Activated CD8-positive, alpha-beta memory T cell treated with anti-CD3 and anti-CD28 coated beads for 4 hours (primary cell): ENCODE measurements around the gene OTX1.
"Not testable (repeated sequence)": the region's sequence is repeated elsewhere in the genome, so short reads cannot be mapped to it uniquely, and the experiment has no call there.

ENCODE experiments used
- DNase-seq, 2 donors: peaks; one replicate each; pipeline ENCODE4 v3.0.0-alpha.2; 2020; ENCODE audit warnings: low read depth in 2 of 2

The OTX1 gene

DNA sequence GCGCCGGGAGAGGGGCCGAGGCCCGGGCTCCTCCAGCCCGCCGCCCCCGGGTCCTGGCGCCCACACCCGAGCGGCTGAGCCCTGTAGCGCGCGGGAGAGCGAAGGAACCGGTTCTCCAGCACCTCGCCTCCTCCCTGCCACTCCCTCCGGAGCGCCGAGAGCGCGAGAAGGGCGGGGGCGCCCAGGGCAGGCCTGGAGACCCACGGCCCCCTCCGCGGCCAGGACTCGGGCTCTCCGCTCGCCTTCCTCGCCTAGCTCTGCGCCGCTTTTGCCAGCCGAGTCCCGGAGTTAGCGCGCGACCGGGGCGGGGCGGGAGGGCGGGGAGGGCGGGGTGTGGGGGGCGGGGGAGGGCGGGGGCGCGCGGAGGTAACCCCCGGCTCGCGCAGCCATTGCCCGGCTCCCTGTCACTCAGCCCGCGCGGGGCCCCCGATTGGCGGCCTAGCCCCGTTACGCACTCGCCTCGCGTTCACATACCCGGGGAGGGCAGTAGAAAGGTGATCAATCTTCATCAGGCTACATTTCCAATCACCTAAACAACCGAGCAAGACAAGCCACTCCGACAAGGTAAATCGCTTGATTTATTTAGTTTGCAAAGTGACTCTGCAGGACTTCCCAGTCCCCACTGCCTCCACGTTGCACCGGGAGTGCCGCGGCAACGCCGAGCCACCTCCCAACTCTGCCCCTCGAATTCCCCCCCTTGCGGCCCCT is at the start of gene OTX1:
TSS of gene OTX1 (plus strand) at position 497 of the 708 bp plus-strand sequence. CDS start 2,161 bp downstream, outside the sequence.
- no peak for DNase-seq

DNA sequence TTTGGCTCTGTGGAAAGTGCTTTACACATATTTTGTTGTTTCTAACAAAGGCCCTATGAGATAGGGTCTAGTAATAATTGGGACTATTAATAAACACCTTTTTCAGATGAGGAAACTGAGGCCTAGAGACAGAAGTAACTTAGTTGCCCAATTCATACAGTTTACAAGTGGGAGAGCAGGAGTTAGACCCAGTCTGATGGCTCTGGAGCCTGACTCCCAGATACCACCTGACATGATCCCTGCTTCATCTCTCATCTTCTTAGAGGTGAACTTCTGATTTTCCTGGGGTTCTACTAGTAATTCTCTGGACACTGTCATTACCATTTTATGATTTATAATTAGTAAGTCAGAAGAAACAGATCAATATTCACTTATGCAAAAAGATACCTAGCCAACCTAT is 49.1 kb upstream of the OTX1 start:
- no peak for DNase-seq

DNA sequence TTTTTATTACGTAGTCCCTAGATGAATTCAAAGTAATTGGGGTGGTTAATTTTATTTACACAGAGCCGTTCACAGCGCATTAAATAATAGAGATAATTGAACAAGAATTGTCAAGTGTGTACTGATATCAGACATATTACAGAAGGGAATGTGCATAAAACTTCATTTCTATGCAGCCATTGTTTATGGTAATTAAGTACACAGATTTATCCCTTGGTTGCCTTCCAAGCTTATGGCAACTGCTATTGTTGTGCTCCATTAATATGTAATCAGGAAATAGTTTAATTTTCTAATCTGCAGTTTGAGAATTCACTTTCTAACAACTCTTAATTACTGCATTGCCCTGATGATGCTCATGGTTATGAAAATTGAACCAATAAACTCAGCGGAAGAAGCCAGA is 47.3 kb upstream of the OTX1 start:
- DNase-seq = no peak

DNA sequence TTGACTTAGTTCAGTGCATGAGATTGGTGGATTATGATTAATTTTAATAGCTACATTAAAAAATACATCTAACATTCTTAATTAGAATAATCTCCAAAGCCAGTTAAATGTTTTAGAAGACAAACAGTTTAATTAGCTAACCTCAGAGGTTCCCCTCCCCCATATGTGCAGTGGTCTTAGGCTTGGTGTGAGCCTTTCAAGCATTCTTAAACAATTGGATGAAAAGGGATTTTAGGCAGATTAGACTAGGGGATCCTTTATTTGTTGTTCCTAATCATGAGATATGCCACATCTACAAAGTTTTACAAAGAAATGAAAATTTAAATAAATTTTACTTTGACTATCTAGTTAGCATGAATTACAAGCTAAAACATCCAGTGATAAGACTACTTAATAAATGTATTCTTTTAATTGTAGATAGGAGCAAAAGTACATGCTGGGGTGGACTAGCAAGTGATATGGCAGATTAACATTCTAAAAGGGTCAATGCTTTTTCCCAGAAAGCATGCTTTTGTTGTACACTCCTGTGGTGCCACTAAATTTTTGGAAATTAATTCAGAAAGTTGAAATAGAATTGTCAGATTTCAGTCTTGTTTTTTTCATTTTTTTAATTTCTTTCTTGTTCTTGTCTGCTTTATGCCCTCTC is 42.7 kb upstream of the OTX1 start:
- DNase-seq = no peak

DNA sequence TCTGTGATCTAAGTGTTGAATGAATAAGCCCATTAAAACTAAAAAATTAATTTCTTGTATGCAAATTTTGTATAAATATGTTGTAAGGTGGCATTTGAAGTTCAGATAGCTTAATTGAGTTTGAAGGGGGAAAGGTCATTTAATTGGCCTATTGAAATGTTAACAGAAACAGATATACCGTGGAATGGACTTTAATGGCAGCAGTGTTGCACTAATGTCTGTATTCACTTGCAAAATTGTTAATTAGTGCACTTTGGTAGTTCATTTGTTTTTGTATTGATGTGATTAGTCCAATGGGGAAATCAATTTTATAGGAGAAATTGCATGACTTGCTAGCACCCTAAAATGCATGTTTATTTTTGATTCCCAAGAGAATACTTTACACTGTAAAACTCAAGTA is 41.8 kb upstream of the OTX1 start:
- no peak for DNase-seq

DNA sequence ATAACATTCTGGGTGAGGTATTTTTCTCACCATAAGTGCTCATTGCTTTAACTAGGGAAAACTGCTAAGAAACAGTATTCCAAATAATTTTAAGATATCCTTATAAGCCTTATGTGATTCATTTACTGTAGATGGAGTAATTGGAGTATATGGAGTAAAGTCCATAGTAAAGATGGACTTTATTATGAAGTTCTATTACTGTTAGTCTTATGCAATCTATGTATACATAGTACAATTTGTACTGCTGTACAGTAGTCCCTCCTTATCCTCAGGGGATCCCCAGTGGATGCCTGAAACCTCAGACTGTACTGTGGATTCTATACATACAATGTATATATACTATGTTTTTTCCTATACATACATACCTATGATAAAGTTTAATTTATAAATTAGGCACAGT is 41.1 kb upstream of the OTX1 start:
- DNase-seq = no peak

DNA sequence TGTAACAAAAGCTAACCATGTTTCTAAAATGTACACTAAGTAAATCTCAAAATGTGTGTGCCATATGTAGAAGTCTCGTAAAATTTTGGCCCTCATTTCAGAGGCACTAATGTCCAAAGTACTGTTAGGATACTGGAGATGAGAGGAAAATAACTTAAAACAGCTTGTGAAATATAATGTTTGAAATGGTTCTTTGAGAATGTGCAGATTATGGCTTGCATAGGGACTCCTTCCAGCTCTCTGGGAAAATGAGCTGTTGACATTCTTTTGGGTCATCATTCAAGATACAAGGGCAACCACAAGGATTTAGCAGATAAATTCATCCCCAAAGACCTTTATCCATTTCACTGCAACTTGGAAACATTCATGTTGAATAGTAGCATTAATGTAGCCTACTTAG is 38.1 kb upstream of the OTX1 start:
- no peak for DNase-seq

DNA sequence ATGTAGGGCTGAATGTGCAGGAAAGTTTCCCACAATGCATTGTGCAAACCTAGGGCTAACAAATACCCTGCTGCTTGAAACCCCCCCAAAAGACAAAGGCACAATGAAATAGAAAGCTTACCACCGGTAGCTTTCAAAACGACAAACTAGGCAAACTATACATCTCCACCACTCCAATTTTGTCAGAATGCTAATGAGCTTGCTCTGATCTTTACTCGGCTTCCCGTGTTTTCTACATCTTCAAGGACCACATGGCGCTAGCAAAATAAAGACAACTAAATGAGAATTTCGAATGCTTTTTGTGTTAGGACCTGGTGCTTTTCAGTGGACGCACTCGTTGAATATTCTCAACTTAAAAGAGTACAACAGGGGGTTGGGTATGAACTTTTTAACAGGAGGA is 37.2 kb upstream of the OTX1 start:
- no peak for DNase-seq

DNA sequence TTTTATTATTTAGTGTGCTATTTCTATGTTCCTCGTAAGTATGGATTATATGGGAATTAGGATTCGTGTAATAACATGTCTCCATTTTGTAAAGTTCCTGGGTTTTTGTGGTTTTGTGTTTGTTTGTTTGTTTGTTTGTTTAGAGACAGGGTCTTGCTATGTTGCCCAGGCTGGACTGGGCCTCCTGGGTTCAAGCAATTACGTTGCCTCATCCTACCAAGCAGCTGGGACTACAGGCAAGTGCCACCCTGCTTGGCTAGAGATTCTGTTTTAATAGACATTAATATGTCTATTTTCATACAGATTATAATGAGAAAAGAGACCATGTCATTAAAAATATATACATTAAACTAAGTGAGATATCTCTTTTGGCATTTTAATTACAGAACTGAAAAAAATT is 35.2 kb upstream of the OTX1 start:
- DNase-seq = no peak

DNA sequence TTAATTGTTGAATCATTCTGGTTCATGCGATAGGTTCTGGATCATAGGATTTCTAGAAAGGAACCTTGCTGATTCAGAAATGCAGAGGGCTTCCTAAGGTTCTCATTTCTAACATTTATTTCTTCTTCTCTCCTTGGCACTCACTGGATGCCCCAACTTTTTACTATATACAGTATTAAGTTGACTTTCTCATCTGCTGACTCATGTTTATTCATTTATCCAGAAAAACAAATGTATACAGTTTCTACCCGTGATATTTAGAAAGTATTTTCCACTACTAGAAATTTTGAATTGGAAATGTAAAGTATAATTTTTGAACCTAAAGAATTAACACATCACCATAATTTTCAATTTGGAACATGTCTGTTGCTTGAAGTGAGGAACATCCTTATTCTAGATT is 32.2 kb upstream of the OTX1 start:
- DNase-seq = no peak

DNA sequence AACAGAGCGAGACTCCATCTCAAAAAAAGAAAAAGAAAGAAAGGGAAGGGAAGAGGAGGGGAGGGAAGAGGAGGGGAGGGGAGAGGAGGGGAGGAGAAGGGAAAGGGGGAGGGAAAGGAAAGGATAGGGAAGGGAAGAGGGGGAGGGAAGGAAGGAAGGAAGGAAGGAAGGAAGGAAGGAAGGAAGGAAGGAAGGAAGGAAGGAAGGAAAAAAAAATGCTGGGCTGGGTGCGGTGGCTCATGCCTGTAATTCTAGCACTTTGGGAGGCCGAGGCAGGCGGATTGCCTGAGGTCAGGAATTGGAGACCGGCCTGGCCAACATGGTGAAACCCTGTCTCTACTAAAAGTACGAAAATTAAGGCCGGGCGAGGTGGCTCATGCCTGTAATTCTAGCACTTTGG is 30.9 kb upstream of the OTX1 start:
- DNase-seq = not testable (repeated sequence)

DNA sequence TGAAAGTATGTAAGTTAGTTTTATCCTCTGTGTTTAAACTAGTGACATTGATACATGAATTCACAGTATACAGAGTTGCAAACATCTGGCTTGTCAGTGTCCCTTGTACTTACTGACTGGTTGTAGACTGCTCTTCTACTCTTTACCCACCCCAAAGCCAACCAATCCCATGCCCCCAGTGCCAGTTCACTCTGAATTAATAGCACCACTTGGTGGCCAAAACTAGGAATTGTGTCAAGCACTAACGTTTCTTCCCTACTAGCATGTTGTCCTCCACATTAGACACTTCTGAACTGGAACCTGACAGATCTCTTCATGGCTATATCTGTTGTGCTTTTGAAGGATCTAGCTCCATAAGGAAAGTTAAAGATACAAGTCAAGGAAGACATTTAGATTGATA is 27.2 kb upstream of the OTX1 start:
- DNase-seq = no peak

DNA sequence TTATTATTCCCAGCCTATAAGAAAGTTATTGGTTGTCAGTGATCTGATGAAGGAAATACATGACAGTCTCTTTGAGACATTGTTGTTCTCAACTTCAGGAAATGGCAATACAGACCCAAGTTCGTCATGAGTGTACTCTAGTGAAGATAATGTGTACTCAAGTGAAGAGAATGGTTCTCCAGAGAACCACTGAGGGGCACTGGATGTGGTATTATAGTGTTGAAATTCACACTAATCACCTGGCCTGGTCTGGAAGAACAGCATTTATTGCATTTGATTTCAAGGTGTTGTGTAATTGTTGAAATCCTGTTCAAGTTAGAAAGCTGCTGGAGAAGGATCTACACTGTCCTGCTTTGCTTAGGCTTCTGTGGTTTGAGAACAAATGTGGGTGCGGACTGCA is 23.4 kb upstream of the OTX1 start:
- DNase-seq = no peak

DNA sequence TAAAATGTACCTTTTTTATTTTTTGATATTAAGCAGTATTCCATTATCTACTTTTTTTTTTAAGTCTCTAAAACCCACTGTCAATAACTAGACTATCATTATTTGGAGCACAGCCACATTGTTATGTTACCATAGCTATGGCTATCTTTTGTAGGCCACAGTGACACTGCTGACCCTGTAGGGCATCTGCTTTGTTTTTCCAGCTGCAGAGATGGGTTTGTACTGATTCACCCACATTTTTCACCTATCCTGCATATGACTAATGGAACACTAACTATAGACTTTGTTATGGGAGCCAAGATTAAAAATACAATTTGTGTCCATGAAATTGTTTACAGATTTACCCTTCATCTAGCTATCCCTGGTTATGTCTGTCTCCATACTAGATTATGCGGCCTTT is 21.6 kb upstream of the OTX1 start:
- DNase-seq = no peak

DNA sequence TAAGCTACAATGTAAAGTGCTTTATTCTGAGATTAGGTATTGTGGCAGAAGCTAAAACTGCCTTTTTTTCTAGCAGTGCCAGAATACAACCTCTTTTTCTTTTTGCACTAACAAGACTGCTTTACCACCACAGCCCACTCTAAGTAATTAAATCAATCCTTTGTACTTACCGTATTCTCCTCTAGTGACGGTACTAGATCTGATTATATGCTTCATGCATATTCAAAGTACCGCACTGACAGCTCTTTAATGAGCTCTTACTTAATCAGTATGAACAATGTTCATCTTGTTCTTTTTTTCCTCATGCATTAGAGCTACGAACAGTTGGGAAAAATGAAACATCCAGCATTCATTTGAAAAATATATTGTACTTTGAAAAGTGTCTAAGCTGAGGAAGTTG is 16.1 kb upstream of the OTX1 start:
- DNase-seq = no peak

DNA sequence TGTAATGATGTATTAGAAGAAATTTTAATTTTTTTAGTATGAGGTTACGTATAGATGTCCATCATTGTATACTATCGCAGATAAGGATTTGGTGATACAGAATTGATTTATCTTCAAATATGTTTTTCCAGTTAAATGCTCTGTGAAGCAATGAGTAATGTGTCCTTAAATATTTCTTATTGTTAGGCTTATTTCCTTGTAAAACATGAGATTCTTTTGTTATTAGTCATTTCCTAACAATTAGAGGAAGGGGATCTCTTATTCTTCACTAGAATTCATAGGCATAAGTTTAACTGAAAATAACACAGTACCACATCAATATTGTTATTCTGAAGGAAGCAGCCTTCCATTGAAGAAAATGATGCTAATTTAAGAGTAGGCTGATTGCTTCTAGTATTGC is 15.5 kb upstream of the OTX1 start:
- no peak for DNase-seq

DNA sequence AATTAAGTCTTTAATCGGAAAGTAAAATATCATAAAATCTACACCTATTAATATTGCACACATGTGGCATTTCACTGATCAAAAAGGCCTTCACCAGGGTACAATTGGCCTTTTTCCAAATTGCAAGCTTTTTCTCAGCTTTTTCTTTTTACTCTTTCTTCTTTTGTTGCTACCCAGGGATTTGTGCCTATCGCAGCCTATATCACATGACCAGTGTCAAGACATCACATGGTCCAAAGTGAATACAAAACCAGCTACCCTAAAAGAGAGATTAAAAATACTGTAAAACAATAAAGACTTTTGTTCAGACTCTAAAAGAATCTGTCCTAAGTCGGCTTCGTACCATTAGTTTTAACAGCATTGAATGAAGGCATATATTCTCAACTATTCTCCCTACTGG is 15.0 kb upstream of the OTX1 start:
- DNase-seq = no peak

DNA sequence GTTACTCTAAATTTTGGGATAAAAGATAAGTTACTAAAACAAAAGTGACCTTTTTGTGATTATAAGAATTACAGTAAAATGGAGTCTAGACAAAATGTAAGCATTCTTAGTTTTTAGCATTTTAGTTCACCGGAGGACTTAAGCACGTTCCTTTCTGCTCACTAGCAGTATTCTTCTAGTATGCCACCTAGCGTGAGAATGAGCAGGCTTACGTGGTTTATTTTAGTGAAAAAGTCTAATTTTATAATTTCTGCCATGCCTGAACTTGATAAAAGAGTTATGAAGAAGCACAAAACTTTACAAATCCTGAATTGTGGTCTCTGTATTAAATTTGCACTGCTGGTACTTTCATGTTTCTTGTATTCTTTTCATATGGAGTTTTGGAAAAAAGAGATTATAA is 12.6 kb upstream of the OTX1 start:
- DNase-seq = no peak

DNA sequence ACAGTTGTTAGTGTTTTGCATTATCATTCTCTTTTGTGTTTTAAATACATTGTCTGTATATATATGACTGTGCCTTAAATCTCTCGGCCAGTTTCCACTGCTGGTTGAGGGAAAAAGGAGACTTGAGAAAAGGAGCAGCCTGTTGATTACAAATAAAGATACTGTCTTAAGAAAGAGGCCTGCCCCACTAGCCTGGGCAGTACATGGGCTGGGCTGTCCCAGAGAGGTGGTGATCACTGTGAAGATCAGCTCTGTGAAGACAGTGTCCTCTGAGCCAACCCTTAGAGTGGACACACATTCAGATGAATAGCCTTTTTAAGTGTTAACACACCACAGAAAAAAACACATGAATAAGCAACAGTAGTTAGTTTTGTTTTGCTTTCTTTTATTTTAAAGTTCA is 10.0 kb upstream of the OTX1 start:
- no peak for DNase-seq

DNA sequence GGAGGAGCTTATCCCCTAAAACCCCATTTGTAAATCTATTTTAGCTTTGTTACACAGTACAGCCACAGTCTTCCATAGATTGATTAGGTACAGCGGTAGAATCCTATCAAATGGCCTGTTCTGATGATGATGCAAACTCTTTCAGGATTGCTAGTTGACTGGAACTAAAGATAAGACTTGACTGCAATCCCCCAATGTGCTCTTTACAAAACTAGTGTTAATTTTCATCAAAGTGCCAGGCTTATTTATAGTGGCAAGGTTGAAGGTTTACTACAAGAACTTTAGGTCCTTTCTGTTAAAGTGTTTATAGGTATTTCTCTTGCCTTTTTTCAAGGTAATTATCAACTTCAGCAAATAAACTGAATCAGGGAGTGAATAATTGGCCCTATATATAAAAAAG is 9.0 kb upstream of the OTX1 start:
- DNase-seq = no peak

DNA sequence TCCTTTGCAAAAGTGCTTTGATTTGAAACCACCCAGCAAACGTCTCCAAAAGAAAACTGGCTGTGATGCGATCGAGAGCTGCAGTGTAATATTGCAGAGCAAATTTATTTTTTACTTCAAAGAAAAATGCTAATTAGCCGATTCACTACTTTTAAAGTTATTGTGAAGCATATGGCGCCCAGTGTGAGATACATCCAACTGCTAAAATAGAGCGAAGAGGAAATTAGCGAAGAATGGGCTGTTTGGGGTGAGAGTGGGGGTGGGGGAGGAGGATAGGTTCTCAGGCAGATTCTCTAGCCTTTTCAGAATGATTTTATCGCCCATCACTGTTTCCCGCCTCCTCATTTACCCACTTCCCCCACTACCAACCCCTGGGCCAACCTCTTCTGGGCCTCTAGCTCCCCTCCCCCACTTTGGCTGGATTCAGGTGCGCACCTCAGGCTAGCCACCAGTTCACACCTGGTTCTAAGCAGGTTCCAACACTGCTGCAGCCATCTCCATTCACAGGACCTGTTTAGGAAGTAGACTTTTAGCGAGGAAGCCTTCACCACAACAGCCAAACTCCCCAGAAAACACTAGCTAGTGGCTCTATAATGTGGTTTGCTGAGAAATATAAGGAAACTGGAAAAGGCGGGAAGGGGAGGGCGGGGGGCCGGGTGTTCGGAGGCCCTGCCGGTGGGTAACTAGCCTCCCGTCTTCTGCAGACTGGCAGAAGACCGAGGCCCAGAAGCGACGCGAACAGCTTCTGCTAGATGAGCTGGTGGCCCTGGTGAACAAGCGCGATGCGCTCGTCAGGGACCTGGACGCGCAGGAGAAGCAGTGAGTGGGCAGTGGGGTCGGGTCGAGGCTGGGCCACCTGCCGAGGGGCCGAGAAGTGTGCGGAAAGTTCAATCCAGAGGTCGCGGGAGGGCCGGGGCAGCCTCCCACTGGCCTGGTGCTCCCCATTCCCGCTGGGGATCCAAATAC is 6.0 kb upstream of the OTX1 start:
- no peak for DNase-seq

DNA sequence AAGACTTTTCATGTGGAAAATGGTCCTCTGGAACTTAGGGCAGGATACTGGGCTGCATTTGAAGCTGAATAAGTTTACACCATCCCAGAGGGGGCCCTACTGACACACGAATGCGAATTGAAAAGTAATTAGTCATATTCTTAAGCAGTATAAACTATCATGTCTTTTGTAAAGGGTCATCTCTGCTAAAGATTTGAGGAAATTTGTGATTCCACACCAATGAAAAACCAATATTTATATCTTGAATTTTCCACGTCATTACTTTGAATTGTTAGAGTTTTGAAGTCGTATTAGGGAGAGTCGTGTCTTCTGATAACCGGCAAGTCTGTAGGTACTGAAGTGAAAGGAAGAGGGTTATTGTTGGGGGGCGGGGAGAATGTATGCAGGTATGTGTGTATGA is 4.1 kb upstream of the OTX1 start:
- DNase-seq = no peak

DNA sequence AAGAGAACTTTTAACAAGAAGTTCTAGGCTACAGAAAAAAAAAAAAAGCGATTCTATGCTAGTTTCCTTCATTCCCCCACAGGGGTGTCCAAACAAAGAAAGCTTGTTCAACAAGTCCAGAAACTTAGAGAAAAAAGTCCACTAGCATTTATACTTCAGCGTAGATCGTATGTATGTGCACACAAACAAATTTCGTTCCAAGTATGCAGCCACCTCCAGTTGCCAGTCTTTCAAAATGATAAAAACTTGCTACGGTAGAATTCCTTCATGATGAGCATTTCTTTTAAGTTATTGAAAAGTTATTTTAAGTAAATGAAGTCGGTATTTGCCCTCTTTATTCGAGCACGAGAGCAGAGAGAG is 3.7 kb upstream of the OTX1 start:
- DNase-seq = no peak
